ENCODE measurements around the gene ZNF12.

Gene ZNF12

DNA sequence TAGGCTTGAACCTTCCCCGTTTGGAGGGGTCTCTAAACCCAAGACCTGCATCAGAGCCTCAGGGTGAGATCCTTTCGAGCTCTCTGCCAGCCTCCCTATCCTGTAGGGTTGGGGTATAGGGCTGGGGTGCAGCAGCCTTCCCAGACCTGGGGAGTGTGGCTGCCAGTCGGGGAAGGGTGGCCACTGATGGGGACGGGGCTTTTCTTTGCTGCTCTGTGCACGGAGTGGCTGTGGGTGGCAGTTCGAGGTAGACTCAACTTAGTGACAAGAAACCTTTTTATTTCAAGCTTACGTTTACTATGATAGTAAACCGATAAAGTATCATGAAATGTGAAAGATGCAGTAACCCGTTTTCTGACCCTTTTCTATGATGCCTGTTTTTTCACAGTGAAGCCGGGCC is 56.7 kb downstream of the ZNF12 start:
- TF ChIP-seq GATA2 (IDR thresholded peaks at IDR 0.05; ENCODE audit: low read depth, low read length), result no peak
- TF ChIP-seq GATA3 (IDR thresholded peaks at IDR 0.05; ENCODE audit: low read depth, low read length), result no peak

DNA sequence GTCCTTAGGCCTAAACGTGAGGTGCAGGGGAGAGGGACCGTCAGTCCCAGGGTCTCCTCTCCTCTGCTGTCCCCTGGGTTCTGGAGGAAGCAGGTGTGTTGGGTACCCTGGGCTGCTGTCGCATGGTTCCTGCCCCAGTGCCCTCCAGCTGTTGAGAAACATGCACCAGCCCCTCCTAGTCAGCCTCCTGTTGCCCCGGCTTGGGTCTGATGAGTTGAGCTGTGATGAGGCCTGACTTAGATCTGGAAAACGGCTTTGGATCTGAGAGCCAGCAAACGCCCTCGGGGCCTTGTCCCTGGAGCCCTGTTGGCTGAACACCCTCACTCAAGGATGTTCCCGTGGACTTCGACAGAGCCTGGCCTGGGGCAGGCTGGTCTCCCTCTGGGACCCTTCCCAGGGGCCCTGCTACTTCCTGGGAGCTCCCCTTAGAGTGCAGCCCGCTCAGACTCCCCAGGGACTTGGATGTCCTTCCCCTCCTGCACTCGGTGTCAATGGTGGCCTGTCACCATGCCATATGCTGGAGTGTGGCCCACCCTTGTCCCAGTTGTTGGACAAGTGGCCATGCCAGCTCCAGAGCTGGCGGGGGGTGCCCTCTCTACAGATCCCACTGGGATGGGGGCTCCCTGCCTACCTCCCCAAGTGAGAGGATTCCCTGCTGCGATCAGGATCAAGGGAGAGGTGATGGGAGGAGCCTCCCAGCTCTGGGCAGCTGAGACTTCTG is 57.3 kb downstream of the ZNF12 start:
- TF ChIP-seq GATA3 (IDR thresholded peaks at IDR 0.05; ENCODE audit: low read depth, low read length) (no peak), GATA2 (IDR thresholded peaks at IDR 0.05; ENCODE audit: low read depth, low read length) (no peak)

DNA sequence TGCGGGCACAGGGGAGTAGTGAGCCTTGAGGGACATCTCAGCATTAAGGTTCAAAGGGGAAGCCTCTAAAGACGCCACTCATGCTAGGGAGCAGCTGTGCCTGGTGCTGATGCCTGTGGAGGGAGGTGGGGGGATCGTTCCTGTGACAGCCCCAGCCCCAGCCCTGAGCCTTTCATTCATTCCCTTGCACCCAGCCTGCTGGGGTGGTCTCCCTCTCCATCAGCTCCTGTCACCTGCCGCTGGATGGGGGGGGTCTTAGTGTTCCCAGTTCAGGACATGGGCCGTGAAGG is 58.0 kb downstream of the ZNF12 start:
- TF ChIP-seq GATA2 (IDR thresholded peaks at IDR 0.05; ENCODE audit: low read depth, low read length) (no peak), GATA3 (IDR thresholded peaks at IDR 0.05; ENCODE audit: low read depth, low read length) (no peak)

DNA sequence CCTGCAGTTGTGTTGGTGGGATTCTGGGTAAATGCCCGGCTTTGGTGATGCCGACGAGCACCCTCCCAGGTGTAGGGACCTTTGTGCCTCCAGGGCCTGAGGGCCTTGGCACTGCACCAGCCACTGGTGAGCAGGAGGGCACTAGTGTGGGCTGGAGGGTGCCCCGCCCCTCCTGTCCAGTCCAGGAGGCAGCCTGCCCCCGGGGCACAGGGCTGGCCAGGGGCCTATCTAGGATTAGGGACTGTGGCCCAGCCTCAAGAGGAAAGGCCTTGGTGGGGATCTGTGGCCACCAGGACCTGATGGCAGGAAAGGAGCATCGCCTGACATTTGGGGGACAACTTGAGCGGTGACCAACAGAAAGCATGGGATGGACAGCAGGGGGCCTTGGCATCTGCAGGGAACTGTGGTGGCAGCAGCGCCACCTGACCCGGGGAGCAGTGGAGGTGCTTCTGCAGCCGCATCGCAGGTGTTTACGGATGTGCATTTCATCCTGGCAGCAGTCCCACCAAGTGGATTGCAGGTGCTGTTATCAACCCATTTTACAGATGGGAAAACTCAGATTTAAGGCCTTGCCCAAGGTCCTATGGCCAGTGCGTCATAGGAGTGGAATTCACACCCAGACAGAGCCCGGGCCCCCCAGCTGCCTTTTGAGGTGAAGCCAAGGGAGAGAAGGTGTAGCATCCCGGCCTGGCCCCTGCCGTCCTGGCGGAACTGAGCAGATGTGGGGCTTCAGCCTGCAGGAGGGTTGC is 58.5 kb downstream of the ZNF12 start:
- no peak for TF ChIP-seq GATA2 (IDR thresholded peaks at IDR 0.05; ENCODE audit: low read depth, low read length)
- TF ChIP-seq GATA3 (IDR thresholded peaks at IDR 0.05; ENCODE audit: low read depth, low read length), result no peak

DNA sequence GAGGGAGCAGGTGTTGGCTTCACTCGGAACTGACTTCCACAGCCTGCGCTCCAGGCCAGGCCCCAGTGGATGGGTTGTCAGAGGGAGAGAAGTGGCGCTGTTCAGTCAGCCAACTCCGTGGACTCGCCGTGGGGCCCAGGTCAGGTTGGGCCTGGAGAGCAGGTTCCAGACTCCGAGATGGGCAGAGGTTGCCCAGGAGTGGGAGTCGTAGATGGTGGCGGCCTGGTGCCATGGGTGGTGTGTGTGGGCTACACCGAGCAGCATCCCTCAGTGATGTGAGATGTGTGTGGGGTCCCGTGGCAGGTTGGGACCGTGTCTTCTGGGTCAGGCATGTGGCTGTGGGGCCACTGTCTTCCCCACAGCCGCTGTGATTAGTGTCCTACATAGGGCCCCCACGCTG is 59.2 kb downstream of the ZNF12 start:
- TF ChIP-seq GATA3 (IDR thresholded peaks at IDR 0.05; ENCODE audit: low read depth, low read length) (no peak), GATA2 (IDR thresholded peaks at IDR 0.05; ENCODE audit: low read depth, low read length) (no peak)

DNA sequence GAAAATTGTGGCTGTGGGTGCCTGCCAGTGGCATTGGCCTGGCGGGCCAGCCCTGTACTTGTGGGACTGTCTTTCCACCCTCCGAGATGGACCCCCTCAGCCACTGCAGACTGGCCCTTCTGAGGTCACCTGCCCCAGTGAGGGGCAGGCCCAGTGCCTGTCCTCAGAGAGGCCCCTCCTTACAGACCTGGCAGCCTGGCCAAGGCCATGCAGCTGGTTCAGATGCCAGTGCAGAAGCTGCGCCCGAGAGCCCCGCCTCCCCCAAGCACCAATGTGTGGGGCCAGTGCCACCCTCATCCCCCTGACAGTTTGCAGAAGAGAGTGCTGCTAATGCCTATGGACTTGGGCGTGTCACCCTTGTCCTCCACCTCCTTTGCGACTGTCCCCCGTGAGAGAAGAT is 59.7 kb downstream of the ZNF12 start:
- no peak for TF ChIP-seq GATA2 (IDR thresholded peaks at IDR 0.05; ENCODE audit: low read depth, low read length)
- TF ChIP-seq GATA3 (IDR thresholded peaks at IDR 0.05; ENCODE audit: low read depth, low read length), result no peak

DNA sequence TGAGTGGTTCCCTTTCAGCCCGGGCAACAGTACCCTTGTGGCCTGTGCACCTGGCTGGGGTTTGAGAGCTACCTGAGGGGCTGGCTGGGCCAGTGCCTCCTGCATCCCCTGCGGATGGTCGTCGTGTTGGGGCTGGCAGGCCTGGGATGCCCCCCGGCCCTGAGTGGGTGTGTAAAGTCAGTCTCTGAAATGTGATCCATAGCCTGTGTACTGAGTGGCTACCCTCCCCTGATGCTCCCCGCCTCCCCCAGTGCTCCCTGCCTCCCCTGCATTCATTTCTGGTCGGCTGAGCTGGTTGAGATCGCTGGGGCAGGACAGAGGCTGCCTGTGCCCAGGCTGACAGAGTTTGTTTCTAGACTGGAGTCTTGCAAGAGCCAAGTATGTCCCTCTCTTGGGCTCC is 60.3 kb downstream of the ZNF12 start:
- TF ChIP-seq GATA2 (IDR thresholded peaks at IDR 0.05; ENCODE audit: low read depth, low read length), result no peak
- TF ChIP-seq GATA3 (IDR thresholded peaks at IDR 0.05; ENCODE audit: low read depth, low read length), result no peak

DNA sequence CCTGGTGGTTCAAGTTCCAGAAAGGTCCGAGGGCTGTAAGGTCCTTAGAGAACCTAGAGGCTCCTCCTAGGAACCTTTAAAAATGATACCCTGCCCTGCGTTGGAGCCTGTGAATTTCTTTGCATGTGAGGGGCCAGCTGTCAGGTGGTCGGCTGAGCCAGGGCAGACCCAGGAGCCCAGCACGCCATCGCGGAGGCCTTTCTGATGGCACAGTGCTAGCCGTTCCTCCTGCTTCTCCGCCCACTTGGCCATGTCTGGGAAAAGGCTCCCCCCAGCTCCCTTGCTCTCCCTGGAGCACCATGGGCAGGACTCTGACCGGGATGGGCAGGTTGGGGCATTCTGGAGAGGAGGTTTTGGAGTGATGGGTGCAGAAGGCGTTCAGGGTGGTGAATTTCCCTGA is 62.0 kb downstream of the ZNF12 start:
- TF ChIP-seq GATA3 (IDR thresholded peaks at IDR 0.05; ENCODE audit: low read depth, low read length) (no peak), GATA2 (IDR thresholded peaks at IDR 0.05; ENCODE audit: low read depth, low read length) (no peak)

DNA sequence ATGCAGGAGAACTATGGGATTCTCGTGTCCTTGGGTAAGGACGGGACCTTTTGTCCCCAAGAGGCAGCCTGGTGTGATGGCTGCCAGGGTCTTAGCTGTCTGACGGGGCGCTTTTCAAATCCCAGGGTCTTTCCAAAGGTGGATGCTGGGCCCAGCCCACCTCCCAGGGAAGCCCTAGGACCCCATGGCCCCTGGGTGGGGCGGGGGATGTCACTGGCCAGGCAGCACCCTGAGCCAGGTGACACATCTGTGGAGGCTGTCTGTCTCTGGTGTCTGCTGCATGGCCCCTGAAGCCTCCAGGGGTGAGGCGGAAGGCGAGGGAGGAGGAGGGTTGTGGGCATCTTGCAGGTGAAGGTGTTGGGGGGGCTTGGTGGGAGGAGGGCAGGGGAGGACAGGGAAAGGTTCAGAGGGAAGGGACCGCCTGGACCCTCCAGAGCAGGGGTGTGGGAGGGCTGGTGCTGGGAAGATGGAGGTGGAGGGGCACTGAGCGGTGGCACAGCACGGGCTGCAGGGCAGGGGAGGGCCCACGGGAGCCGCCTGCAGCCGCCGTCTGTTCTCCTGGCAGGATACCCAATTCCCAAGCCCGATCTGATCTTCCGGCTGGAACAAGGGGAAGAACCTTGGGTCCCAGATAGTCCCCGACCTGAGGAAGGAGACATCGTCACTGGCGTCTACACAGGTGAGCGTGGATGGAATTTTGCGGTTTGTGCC is 62.7 kb downstream of the ZNF12 start:
- TF ChIP-seq GATA2 (IDR thresholded peaks at IDR 0.05; ENCODE audit: low read depth, low read length), result no peak
- TF ChIP-seq GATA3 (IDR thresholded peaks at IDR 0.05; ENCODE audit: low read depth, low read length), result no peak

DNA sequence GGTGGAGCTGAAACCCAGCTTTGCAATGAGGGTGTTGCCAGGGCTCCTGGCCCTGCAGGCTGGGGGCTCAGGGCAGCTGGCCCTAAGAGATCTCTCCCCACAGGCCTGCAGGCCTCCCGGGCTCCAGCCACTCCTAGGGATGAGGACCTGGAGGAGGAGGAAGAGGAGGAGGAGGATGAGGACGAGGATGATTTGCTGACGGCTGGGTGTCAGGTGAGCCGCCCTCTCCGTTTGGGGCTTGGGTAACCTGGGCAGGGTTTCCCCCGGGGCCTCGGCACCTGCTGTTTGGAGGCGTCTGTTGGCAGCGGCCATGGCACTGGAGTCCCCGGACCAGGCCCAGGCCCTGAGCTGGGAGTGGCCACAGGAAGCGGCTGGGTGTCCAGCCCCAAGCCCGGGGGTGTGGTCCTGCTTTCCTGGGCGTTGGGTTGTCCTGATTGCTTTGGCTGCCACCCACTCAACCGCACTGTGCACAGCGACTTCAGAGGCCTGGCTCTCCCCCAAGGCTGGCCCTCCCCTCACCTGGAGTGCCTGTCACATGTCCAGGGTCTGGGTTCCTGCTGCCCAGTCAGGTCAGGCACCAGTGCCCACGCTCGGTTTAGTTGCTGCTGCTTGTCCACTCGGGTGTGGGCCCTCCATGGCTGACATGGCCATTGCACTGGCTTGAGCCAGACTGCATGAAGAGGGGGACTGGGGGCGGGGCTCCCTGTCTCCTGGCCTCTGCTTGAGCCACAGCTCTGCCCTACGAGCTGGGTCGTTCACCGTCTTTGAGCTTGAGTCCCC is 63.7 kb downstream of the ZNF12 start:
- no peak for TF ChIP-seq GATA3 (IDR thresholded peaks at IDR 0.05; ENCODE audit: low read depth, low read length)
- no peak for TF ChIP-seq GATA2 (IDR thresholded peaks at IDR 0.05; ENCODE audit: low read depth, low read length)

DNA sequence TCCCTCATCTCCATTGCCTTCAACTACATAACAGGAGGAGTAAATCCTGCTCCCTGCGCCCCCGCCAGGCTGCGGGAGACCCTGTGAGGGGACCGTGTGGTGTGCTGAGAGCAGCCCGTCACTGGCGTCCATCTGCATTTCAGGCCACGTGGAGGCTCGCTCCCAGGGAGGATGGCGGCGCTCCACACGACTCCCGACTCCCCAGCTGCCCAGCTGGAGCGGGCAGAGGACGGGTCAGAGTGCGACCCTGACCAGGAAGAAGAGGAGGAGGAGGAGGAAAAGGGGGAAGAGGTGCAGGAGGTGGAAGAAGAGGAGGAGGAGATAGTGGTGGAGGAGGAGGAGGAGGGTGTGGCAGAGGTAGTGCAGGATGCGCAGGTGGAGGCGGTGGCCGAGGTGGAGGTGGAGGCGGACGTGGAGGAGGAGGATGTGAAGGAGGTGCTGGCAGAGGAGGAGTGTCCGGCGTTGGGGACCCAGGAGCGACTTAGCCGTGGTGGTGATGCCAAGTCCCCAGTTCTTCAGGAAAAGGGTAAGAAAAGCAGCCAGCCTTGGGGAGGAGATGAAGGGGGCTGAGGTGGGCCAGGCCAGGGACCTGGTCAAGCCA is 64.4 kb downstream of the ZNF12 start:
- TF ChIP-seq GATA3 (IDR thresholded peaks at IDR 0.05; ENCODE audit: low read depth, low read length), result no peak
- no peak for TF ChIP-seq GATA2 (IDR thresholded peaks at IDR 0.05; ENCODE audit: low read depth, low read length)

DNA sequence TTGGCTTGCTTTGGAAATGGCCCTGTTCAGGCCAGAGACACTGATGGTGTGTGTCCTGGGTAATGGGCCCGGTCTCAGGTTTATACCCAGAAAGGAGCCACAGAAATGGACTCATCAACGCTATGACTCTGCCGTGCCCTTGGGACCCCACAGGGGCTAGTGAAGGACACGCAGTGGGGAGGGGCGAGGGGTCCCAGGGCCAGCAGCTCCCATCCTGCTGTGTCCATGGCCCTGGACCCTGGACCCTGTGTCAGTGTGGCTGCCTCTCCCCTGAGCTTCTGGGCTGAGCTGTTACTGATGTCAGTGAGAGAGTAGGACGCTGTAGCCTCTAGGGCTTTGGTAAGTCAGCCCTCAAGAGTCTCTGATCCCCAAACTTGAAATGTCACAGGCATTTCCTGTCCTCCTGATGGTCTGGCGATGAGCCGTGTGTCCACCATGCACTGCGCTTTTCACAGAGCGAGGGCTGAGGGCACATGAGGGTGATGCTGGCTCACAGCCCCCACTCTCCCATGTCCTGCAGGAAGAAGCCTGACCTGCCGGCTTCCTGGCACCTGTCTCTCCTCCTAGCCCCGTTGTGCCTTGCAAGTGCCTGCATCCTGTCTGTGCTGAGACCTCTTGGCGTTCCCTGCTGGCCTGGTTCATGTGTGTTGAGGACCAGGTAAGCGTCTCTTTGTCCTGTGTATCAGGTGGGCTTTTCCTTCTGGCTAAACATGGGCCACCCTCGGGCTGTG is 65.3 kb downstream of the ZNF12 start:
- TF ChIP-seq GATA3 (IDR thresholded peaks at IDR 0.05; ENCODE audit: low read depth, low read length) (no peak), GATA2 (IDR thresholded peaks at IDR 0.05; ENCODE audit: low read depth, low read length) (no peak)

DNA sequence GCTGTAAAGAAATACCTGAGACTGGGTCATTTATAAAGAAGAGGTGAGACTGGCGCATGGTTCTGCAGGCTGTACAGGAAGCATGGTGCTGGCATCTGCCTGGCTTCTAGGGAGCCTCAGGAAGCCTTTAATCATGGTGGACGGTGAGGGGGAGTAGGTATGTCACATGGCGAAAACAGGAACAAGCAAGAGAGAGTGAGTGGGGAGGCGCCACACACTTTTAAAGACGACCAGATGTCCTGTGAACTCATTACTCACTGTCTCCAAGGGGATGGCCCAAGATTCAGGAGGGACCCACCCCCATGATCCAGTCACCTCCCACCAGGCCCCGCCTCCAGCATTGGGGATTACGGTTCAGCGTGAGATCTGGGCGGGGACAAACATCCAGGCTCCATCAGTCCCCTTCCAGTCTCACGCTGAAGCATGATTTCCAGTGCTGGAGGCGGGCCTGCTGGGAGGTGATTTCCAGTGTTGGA is 66.5 kb downstream of the ZNF12 start:
- TF ChIP-seq GATA2 (IDR thresholded peaks at IDR 0.05; ENCODE audit: low read depth, low read length) (no peak), GATA3 (IDR thresholded peaks at IDR 0.05; ENCODE audit: low read depth, low read length) (no peak)

Data from SH-SY5Y (cell line).